Liver (tissue), 9 donors: ENCODE results near the gene CBFA2T3. TPM values are rescaled to one million over a fixed set of nuclear protein-coding genes. Genes with fewer than 3 reads are reported as not detected.

Experiments used
- DNase-seq: peaks from one replicate; pipeline ENCODE4 v3.0.0-alpha.2; 2017; ENCODE audit warnings: low spot score
- H3K27ac ChIP-seq, 2 donors: one replicate each; pipeline ENCODE4 v1.7.0; 2013; ENCODE audit warnings: inconsistent platforms in 2 of 2, low read length in 2 of 2, control low read depth in 1 of 2, low read depth in 1 of 2, mild to moderate bottlenecking in 1 of 2
- H3K27me3 ChIP-seq, 4 donors: one replicate each; pipeline versions ENCODE4 v1.6.1 to v1.7.0; 2013; ENCODE audit warnings: low read length in 3 of 4, inconsistent platforms in 1 of 4, mild to moderate bottlenecking in 1 of 4, moderate library complexity in 1 of 4; ENCODE audit not compliant: control insufficient read depth in 4 of 4, insufficient read depth in 4 of 4
- H3K36me3 ChIP-seq, 4 donors: one replicate each; pipeline versions ENCODE4 v1.6.1 to v1.7.0; 2013; ENCODE audit warnings: low read length in 3 of 4, mild to moderate bottlenecking in 3 of 4, low read depth in 1 of 4, moderate library complexity in 1 of 4; ENCODE audit not compliant: control insufficient read depth in 4 of 4, insufficient read depth in 3 of 4
- H3K4me1 ChIP-seq, 4 donors: one replicate each; pipeline versions ENCODE4 v1.6.1 to v1.7.0; 2013; ENCODE audit warnings: low read length in 3 of 4, mild to moderate bottlenecking in 3 of 4, moderate library complexity in 1 of 4; ENCODE audit not compliant: control insufficient read depth in 4 of 4, insufficient read depth in 4 of 4
- H3K4me3 ChIP-seq, 3 donors: one replicate each; pipeline versions ENCODE4 v1.6.1 to v1.7.0; 2013; ENCODE audit warnings: low read length in 3 of 3, control low read depth in 1 of 3, low read depth in 1 of 3, mild to moderate bottlenecking in 1 of 3
- H3K9ac ChIP-seq, 2 donors: one replicate each; pipeline ENCODE4 v1.7.0; 2013; ENCODE audit warnings: low read length in 2 of 2, mild to moderate bottlenecking in 2 of 2, moderate library complexity in 2 of 2, control low read depth in 1 of 2, low read depth in 1 of 2
- H3K9me3 ChIP-seq, 4 donors: one replicate each; pipeline versions ENCODE4 v1.6.1 to v1.7.0; 2013; ENCODE audit warnings: low read length in 3 of 4; ENCODE audit not compliant: control insufficient read depth in 4 of 4
- EGR1 ChIP-seq, 2 donors: IDR thresholded peaks; 2 replicates each; pipeline ENCODE4 v1.6.1; 2016 to 2018; ENCODE audit warnings: antibody characterized with exemption in 2 of 2, low read depth in 2 of 2
- FOXA1 ChIP-seq: IDR thresholded peaks from 2 replicates; pipeline ENCODE4 v1.6.1; 2016; ENCODE audit warnings: antibody characterized with exemption
- FOXA2 ChIP-seq: IDR thresholded peaks from 2 replicates; pipeline ENCODE4 v1.6.1; 2016; ENCODE audit warnings: antibody characterized with exemption
- GABPA ChIP-seq, 2 donors: IDR thresholded peaks in 1 of 2; conservative IDR thresholded peaks in 1 of 2; 2 replicates each; pipeline ENCODE4 v1.6.1; 2016; ENCODE audit warnings: antibody characterized with exemption in 2 of 2, mild to moderate bottlenecking in 1 of 2, moderate library complexity in 1 of 2
- HNF4A ChIP-seq, 2 donors: conservative IDR thresholded peaks; 2 replicates each; pipeline ENCODE4 v1.6.1; 2016; ENCODE audit warnings: antibody characterized with exemption in 2 of 2, mild to moderate bottlenecking in 2 of 2
- HNF4G ChIP-seq: IDR thresholded peaks from 2 replicates; pipeline ENCODE4 v1.6.1; 2016; ENCODE audit warnings: antibody characterized with exemption
- JUND ChIP-seq, 2 donors: IDR thresholded peaks; 2 replicates each; pipeline ENCODE4 v1.6.1; 2016; ENCODE audit warnings: antibody characterized with exemption in 2 of 2
- RAD21 ChIP-seq, 2 donors: IDR thresholded peaks; 2 replicates each; pipeline ENCODE4 v1.6.1; 2016; ENCODE audit warnings: antibody characterized with exemption in 2 of 2, mild to moderate bottlenecking in 2 of 2
- RXRA ChIP-seq, 2 donors: IDR thresholded peaks; 2 replicates each; pipeline ENCODE4 v1.6.1; 2017 to 2018; ENCODE audit warnings: antibody characterized with exemption in 2 of 2, mild to moderate bottlenecking in 1 of 2
- SP1 ChIP-seq: IDR thresholded peaks from 2 replicates; pipeline ENCODE4 v1.6.1; 2018; ENCODE audit warnings: antibody characterized with exemption, mild to moderate bottlenecking
- TAF1 ChIP-seq: conservative IDR thresholded peaks from 2 replicates; pipeline ENCODE4 v1.6.1; 2016; ENCODE audit warnings: antibody characterized with exemption, mild to moderate bottlenecking
- YY1 ChIP-seq: IDR thresholded peaks from 2 replicates; pipeline ENCODE4 v1.6.1; 2016; ENCODE audit warnings: antibody characterized with exemption, mild to moderate bottlenecking
- WGBS: extraction: QIAGEN DNeasy Blood & Tissue Kit; methylation state at CpG from one replicate; pipeline ENCODE4 v1.1.7; 2013; 5-methylcytosine and 5-hydroxymethylcytosine counted together
- polyA plus RNA-seq, 2 donors: library from polyadenylated mRNA; stranded (reverse) in 1 of 2; unstranded in 1 of 2; fragments of 200-250 nt in 1 of 2; fragments of >200 nt in 1 of 2; fragmentation: Nextera tagmentation in 1 of 2; extraction: Ambion mirVana in 1 of 2; gene quantifications; one replicate each; pipeline versions ENCODE4 v1.2.1 to v1.2.3, GENCODE V29; 2013 to 2015
- total RNA-seq, 2 donors: library from RNA; depleted of rRNA; stranded (reverse); fragments of >200 nt; gene quantifications; one replicate each; pipeline ENCODE4 v1.2.3, GENCODE V29; 2014
- TF ChIP-seq, protein P1 (sequence below): IDR thresholded peaks from 2 replicates; pipeline ENCODE4 v1.6.1; 2016; ENCODE audit warnings: antibody characterized with exemption
- TF ChIP-seq, protein P2 (sequence below): IDR thresholded peaks from 2 replicates; pipeline ENCODE4 v1.6.1; 2016; ENCODE audit warnings: antibody characterized with exemption
- TF ChIP-seq, protein P3 (sequence below): IDR thresholded peaks from 2 replicates; pipeline ENCODE4 v1.6.1; 2016; ENCODE audit warnings: antibody characterized with exemption, mild to moderate bottlenecking
- donor health status: healthy.
- donor health status: healthy.
- donor health status: healthy.
- donor health status: healthy.
- donor health status: healthy.

The CBFA2T3 gene
- total and polyA plus RNA-seq, 4 donors, result 1.4 to 4.5 (median 3.1) TPM

DNA sequence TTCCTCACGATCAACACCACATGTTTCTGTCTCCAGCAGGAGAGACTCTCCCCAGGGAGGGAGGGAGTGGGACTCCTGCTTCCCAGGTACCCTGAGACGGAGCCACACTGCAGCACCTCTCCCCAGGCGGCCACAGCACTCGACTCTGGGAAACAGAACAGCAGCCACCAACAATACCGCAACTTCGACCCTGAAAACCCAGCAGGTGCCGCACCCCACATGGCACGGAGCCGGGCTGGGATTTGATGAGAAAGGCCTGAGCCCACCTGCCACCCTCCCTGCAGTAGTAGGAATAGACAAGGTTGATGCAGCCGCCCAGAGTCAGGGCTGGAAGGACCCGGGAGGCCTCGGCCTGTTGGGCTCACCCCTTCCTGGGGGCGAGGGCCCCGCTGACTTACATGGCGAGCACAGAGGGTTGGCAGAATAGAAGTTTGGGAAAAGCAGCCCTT lies 134.7 kb downstream of the CBFA2T3 start (continued):
- TF ChIP-seq, protein P1, sequence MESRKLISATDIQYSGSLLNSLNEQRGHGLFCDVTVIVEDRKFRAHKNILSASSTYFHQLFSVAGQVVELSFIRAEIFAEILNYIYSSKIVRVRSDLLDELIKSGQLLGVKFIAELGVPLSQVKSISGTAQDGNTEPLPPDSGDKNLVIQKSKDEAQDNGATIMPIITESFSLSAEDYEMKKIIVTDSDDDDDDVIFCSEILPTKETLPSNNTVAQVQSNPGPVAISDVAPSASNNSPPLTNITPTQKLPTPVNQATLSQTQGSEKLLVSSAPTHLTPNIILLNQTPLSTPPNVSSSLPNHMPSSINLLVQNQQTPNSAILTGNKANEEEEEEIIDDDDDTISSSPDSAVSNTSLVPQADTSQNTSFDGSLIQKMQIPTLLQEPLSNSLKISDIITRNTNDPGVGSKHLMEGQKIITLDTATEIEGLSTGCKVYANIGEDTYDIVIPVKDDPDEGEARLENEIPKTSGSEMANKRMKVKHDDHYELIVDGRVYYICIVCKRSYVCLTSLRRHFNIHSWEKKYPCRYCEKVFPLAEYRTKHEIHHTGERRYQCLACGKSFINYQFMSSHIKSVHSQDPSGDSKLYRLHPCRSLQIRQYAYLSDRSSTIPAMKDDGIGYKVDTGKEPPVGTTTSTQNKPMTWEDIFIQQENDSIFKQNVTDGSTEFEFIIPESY, result no peak
- TF ChIP-seq RXRA (IDR thresholded peaks at IDR 0.05) (no peak), GABPA (IDR thresholded peaks at IDR 0.05 in 1 of 2, conservative IDR thresholded peaks at IDR 0.05 in 1 of 2) (no peak), JUND (IDR thresholded peaks at IDR 0.05) (no peak), RAD21 (IDR thresholded peaks at IDR 0.05) (no peak), EGR1 (IDR thresholded peaks at IDR 0.05; ENCODE audit: low read depth in 2 of 2) (no peak), FOXA2 (no peak), HNF4G (no peak), YY1 (no peak)
- TF ChIP-seq, protein P2, sequence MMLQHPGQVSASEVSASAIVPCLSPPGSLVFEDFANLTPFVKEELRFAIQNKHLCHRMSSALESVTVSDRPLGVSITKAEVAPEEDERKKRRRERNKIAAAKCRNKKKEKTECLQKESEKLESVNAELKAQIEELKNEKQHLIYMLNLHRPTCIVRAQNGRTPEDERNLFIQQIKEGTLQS, result no peak

DNA sequence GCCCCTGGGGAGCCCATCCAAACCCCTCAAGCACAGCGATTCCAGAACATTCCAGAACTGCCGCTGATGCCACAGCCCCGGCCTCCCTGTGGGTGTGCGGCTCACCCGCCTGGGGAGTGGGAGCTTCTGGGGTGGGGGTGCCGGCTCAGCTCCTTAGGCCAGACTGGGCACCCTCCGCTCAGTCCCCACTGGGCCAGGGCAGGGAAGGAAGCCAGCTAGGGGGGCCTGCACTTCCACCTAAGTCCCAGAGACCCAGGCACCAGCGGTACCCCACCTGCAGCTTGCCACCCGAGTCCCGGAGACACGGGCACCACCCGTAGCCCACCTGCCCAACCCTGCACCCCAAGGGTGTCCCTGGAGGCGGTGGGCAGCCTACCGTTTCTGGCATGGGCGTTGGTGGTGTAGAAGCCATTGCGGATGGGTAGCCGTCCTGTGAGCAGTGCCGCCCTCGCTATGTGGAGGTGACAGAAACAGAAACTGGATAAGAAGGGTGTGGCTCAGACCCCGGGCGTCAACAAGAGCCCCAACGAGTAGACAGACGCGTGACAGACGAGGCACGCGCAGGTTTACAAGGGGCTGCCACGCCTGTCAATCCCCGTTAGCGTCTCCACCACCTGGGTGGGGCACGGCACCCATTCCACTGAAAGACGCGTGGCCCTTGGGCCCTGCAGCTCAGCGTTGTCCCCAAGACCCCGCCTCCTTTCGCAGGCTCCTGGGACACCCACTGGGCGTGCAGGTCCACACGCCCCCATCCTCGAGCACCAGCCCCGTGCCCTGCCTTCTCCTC lies 135.3 kb downstream of the CBFA2T3 start:
- H3K36me3 ChIP-seq, result peaks cover 0 to 26% (median 5%) of the 10 kb centered on the region in 4 donors
- H3K4me1 ChIP-seq, result no peaks in the 10 kb centered on the region
- no peak overlapping the region for H3K27ac ChIP-seq
- no peak for DNase-seq
- no peaks in the 10 kb centered on the region for H3K9me3 ChIP-seq
- no peaks in the 10 kb centered on the region for H3K27me3 ChIP-seq
- no peak overlapping the region for H3K4me3 ChIP-seq
- TF ChIP-seq, protein P3, sequence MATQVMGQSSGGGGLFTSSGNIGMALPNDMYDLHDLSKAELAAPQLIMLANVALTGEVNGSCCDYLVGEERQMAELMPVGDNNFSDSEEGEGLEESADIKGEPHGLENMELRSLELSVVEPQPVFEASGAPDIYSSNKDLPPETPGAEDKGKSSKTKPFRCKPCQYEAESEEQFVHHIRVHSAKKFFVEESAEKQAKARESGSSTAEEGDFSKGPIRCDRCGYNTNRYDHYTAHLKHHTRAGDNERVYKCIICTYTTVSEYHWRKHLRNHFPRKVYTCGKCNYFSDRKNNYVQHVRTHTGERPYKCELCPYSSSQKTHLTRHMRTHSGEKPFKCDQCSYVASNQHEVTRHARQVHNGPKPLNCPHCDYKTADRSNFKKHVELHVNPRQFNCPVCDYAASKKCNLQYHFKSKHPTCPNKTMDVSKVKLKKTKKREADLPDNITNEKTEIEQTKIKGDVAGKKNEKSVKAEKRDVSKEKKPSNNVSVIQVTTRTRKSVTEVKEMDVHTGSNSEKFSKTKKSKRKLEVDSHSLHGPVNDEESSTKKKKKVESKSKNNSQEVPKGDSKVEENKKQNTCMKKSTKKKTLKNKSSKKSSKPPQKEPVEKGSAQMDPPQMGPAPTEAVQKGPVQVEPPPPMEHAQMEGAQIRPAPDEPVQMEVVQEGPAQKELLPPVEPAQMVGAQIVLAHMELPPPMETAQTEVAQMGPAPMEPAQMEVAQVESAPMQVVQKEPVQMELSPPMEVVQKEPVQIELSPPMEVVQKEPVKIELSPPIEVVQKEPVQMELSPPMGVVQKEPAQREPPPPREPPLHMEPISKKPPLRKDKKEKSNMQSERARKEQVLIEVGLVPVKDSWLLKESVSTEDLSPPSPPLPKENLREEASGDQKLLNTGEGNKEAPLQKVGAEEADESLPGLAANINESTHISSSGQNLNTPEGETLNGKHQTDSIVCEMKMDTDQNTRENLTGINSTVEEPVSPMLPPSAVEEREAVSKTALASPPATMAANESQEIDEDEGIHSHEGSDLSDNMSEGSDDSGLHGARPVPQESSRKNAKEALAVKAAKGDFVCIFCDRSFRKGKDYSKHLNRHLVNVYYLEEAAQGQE, result no peak
- TF ChIP-seq EGR1 (IDR thresholded peaks at IDR 0.05; ENCODE audit: low read depth in 2 of 2) (no peak), TAF1 (no peak), JUND (IDR thresholded peaks at IDR 0.05) (no peak), FOXA1 (no peak), GABPA (IDR thresholded peaks at IDR 0.05 in 1 of 2, conservative IDR thresholded peaks at IDR 0.05 in 1 of 2) (no peak), SP1 (no peak), RXRA (IDR thresholded peaks at IDR 0.05) (no peak), RAD21 (IDR thresholded peaks at IDR 0.05) (no peak), FOXA2 (no peak), HNF4A (conservative IDR thresholded peaks at IDR 0.05) (no peak)
- TF ChIP-seq, protein P1, result no peak
- TF ChIP-seq, protein P2, result no peak
- H3K9ac ChIP-seq, result no peak overlapping the region
- 95% methylated on average over 40 of the region's 40 CpGs for WGBS
